HG03095 (cell line): ENCODE measurements around the gene HOXC10.

ENCODE experiments used
- ATAC-seq: cut with Tn5 transposase; IDR thresholded peaks from one replicate; pipeline ENCODE4 v1.9.1; 2021; ENCODE audit warnings: moderate library complexity; ENCODE audit not compliant: unreplicated experiment

HOXC10 gene

DNA sequence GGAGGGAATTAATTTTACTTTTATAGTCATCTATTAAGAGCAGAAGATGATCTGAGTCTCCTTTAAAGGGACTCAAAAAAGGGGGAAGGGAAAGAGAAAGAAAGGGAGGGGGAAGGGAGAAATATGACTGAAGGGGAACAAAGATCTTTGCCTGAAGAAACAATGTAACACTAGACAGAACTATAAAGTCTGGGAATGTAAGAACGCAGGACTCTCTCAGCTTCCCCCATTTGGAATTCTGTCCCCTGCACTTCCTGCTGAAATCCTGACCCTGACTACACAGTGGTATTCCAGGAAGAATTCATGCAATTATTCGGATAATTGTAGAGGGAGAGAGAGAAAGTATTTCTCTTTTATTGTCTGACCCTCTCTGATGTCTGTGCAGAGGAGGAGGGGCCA lies 20.6 kb upstream of the HOXC10 start:
- no peak for ATAC-seq

DNA sequence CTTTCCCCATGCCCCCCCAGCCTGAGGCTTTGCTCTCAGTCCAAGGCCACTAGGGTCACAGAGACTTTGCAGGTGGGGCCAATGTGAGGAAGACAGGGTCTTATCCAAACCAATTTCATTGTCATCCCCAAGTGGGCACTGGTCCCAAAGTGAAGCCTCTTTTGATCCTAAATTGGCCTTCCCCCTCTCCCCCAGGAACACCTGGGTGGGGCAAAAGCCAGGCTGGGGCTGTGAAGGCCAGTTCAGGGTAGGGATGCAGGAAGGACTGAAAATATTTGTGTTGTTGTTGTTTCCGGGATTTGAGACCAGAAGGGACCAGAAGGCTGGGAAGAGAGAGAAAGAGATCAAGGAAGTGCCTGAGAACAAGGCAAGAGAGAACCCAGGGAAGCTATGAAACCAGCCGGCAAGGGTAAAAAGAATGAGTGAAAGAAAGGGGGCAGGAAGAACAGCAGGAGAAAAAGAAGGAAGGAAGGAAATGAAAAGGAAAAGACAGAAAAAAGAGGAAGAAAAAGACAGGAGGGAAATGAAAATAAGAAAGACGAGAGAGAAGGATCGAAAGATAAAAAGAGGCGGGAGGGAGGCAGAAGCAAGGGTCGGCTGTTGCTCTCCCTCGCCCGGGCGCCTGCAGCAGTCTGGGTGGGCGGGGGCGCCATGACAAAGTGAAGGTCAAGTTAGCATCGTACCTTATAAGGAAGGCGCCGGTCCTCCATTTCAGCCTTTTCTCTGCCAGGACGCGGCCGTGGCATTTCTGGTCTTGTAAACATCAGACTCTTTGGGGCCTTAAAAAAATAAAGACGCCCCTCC lies 19.5 kb upstream of the HOXC10 start:
- no peak for ATAC-seq

DNA sequence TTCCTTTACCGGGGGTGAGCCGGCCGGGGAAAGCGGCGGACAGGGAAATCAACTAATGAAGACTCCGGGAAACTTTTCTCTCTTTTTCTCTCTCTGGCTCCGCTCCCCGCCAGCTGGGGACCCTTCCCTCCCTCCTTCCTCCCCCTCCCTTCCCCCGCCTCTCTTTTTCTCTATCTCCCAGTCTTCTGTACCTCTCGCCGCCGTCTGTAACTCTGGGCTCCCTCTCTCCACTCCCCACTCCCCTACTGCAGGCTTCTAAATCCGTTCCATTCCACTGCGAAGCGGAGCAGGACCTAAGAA lies 18.9 kb upstream of the HOXC10 start:
- ATAC-seq, result no peak

DNA sequence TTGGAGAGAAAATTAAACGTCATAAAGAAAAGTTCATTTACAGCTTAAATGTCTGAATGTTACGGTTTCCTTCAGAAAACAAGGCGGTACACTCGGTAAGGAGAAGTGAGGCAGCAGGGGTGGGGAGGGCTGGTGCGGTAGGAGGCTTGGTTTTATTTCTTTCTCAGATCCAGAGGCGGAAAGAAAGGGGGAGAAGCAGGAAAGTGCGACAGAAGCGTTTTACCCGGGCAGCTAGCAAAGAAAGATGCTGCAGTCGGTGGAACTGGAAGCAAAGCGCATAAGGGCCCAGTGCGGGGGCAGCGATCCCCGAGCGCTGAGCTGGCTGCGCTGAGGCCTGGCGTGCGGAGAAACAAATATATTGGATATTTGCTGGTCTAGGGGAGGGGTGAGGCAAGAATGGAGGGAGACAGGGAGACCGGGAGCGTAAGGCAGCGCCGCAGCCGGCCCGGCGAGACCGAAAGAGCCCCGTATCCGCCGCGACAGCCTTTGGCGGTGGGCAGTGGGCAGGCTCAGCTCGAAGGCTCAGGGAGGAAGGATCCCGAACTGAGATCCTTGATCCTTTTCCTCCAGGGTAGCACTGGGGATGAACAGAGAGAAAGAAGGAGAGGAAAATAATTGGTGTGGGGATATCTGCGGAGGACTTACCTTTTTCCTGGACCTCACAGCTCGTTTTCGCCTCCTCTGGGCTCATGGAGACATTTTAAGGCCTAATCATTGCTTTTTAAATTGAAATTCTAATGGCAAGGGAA lies 18.4 kb upstream of the HOXC10 start:
- no peak for ATAC-seq

DNA sequence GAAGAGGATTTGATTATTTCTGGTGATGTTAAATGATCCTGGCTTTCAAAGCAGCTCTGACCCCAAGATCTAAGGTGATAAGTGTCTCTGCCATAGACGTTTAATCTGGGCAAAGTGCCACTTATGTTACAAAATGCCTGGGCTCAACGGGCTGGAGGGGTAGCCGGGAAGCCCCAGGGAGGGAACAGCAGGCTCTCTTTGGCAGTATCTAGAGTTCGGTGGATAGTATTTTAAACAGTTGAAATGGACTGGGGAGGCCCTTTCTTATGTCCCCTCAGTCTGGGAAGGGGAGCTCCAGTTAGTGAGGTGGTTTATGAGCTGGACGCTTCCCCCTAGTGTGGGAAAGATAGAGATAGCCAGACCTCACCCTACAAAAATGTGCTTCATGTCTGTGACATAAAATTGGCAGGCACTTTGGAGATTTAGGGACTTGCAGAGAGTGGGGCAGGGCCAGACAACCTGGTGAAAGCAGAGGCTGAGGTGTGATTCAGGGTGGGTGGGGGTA lies 17.5 kb upstream of the HOXC10 start:
- no peak for ATAC-seq

DNA sequence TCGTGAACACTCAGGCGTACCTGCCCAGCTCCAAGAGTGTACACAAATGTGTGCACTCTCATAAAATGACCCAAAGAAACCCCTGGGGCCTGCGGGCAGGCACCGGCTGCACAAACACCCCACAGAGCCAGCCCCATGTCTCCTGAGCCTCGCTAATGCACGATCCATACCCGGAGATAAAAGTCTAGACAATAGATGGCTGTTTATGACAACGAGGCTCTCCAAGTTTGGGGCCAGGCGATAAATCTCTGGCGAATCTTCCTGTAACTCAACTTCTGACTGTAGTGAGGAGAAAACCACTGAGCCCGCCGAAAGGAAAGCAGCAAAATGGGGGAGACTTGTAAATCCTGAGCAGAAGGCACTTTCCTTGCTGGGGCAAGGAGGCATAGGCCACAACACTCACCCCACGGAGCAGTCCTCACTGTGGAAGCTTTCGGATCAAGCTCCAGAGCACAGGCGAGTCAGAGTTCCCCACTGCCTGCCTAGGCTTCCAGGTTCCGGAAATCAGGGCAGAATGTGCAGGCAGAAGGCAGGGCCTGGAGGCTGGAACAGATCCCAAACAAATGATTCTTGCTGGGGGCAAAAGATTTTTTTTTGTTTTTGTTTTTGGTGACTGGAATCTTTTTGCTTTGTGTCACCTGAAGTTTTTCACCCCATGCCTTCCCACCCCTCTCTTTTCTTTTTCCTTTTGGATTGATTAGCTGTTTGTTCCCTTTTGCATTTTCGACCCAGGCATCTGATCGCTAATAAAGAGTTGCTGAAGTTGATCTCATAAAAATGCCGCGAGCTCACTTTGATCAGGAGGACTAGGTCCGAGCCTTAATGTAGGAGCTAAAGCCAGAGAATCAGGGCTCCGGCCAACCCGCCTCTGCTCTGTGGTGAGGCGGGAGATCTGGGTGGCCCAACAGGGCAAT lies 16.5 kb upstream of the HOXC10 start:
- no peak for ATAC-seq

DNA sequence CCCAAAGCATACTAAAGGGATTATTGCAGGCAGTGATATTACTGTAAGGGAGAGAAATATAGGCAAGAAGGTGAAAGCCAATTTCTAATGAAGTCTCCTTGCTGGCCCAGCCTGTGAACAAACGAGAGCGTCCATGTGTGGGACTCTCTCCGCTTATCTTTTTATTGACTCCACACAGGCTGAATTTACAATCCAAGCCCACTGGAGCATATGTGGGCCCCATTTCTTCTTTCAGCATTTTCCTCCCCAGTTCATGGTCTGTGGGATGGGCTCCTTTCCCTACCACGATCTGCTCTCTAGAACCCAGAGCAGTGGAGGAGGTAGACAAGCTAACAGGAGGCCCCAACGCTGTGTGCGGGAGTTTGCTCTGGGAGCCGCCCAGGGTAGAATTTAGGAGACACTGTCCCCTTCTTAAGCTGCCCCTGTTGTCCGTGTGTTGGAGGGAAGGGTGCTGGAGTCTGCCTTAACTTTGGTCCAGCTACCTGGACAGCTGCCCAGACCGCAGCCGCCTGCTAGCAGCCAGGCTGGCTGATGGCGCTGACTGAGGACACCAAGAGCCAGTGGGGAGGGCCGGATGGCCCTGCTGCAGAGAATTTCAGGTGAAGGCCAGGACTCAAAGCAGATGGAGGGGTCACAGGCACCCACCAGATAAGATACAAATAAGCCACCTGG lies 15.2 kb upstream of the HOXC10 start:
- ATAC-seq, result no peak

DNA sequence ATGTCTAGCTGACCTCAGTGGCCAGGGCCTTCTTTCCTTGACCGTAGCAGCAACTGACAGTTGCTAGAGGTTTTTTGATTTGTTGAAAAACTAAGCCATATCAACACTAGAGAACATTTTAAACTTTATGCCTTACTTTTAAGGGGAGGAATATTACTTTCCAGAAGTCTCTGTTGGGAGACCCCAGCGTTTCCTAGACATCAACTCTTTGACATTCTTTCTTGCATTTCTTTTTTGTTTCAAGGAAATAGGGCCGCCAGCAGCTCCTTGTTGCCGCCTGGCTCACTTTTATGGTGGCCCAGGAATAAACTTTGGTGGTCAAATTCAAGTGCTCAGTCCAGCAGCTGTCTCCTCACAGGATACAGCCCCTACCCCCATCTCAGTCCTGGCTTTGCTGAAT lies 14.5 kb upstream of the HOXC10 start:
- no peak for ATAC-seq

DNA sequence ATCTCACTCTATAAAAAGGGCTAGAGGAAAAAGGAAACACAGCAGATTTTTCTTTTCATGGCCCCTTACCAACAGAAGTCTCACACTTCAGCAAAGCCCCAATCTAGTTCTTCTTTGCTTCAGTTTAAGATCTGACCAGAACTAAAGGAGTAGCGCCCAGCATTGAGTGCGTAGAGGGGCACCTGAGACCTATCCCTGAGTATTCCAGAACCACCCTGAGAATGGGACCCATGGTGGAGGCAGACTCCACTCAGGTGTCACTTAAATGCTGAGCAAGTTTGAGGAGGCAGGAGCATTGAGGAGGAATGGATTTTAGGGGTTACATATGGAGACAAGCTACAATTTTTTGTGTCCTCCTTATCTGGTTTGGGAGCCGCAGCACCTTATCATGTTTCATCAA lies 13.8 kb upstream of the HOXC10 start:
- ATAC-seq, result no peak

DNA sequence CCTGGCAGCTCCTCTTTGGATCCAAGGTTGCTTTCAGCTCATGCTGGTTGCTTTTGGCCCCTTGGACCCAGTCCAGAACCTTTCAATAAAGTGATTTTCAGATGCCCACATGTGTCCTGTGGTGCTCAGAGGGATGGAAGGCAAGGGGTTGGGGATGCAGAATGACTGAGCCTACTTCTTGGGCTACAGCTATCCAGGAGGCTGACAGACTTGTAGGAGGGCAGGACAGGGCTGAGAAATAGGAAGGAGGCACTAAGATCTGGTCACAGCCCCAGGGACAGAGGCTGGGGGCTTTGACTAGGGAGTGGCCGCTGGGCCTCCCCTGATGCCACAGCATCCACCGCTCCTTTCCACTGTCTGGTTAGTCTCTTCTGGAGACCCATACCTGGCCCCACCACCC lies 13.3 kb upstream of the HOXC10 start:
- ATAC-seq, result no peak

DNA sequence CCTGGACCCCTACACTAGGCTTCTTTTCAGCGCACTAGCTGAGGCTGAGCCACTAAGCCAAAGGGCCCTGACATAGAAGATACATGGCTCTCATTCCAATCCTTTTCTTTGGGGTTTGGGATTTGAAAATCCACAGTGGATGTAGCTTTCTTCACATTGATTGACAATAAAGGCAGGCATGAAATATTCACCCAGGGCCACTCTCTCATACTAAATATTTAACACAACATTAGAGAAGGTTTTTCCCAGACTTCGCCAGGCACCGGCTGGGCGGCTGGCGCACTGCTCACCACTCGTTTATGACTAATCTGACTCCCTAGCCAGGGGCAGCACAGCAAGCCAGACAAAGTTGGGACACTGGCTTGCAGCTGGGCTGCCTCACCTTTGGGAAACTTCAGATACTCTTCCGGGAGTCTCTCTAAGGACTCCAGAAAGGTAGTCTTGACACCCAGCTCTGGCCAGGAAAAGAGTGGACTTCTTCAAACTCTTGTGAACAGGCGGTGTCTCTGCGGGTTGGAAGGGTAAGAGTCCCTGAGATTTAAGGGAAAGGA lies 12.7 kb upstream of the HOXC10 start:
- no peak for ATAC-seq

DNA sequence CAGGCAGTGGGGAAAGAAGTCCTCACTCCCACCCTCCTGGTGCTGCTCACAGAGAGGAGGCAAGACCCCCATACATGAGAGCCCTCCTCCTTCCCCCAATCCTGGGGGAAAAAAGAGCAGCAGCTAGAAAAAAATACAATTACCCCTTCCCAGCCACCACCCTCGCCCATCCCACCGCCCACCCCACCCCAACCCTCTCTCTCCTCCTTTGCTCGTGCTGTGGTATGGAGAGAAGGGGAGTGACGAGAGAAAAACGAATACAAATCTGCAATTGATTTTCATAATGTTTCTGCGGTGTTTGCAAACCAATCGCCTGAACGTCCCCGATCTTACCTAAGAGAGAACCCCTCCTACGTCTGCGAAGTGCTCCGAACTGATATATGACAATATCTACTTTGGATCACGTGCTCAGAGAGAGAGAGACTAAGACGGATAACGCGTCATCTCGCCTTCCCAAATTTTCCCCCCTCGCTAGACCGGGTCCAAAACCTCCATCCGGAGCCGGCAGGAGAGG lies 12.2 kb upstream of the HOXC10 start, which contains the start of gene HOXC11:
HOXC11 (plus strand) TSS at position 405 of the 514 bp plus-strand sequence. CDS start 116 bp downstream, outside the sequence.
- no peak for ATAC-seq

DNA sequence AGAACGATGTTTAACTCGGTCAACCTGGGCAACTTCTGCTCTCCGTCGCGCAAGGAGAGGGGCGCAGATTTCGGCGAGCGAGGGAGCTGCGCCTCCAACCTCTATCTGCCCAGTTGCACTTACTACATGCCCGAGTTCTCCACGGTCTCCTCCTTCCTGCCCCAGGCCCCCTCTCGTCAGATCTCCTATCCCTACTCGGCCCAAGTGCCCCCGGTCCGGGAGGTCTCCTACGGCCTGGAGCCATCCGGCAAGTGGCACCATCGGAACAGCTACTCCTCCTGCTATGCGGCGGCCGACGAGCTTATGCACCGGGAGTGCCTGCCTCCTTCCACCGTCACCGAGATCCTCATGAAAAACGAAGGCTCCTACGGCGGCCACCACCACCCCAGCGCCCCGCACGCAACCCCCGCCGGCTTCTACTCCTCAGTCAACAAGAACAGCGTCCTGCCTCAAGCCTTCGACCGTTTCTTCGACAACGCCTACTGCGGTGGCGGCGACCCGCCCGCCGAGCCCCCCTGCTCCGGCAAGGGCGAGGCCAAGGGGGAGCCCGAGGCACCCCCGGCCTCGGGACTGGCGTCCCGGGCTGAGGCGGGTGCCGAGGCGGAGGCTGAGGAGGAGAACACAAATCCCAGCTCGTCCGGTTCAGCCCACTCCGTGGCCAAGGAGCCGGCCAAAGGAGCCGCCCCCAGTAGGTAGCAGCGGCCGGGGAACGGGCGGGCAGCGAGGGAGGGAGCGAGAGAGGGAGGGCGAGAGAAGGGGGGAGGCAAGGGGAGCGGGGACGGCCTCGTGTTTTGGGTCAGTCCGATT lies 11.5 kb upstream of the HOXC10 start:
- ATAC-seq, result no peak

DNA sequence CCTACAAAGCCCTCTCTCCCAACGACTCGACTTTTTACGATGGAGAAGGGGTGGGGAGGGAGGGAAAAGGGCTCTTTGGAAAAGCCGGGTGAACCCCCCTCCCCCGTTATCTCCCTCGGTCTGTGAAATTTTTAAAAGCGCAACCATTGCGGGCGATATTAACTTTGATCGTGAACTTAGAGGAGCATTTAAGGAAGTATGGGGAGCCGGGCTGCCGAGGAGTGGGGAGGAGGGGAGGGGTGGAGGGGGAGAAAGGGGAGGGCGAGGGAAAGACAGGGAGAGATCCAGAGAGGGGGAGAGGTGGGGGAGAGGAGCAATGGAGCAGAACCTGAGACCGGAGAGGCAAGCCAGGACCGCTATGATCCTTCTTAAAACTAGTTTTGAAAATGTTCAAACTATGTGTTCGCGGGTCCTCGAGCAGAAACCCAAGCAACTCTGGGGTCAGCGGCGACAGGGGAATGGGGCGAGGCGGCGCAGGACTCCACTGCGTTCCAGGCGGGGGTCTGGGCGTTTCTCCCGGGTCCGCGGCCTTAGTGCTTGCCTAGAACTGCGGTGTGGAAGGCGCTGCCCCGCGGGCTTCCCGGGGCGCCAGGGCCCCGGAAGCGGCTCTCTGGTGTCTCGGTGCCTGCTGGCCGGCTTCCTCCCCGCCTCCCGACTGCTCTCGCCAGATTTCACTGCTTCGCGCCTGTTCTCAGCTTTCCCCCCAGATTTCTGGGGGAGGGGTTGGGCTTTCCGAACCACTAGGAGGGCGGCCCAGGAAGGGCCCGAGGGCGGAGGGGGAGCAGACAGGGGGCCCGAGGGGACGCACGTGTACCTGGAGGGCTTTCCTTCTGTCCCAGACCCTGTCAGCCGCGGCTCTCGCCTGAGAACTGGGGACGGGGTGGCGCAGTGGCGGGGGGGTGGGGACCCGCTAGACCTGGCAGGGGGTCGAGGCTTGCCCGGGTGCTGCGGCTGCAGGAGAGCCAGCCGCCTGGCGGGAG lies 10.6 kb upstream of the HOXC10 start, which contains the start of gene HOTAIR:
HOTAIR (minus strand) TSS at position 871 of the 980 bp plus-strand sequence.
- no peak for ATAC-seq

DNA sequence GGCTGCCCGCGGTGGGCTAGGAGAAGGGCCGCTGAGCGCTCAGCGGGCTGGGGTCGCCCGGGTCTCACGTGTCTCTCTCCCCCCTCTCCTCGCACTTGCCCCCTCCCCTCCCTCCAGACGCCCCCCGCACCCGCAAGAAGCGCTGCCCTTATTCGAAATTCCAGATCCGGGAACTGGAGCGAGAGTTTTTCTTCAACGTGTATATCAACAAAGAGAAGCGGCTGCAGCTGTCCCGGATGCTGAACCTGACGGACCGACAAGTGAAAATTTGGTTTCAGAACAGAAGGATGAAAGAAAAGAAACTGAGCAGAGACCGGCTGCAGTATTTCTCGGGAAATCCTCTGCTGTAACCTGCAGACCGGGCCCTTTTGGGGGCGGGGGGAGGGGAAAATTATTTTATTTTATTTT lies 9.9 kb upstream of the HOXC10 start:
- no peak for ATAC-seq

DNA sequence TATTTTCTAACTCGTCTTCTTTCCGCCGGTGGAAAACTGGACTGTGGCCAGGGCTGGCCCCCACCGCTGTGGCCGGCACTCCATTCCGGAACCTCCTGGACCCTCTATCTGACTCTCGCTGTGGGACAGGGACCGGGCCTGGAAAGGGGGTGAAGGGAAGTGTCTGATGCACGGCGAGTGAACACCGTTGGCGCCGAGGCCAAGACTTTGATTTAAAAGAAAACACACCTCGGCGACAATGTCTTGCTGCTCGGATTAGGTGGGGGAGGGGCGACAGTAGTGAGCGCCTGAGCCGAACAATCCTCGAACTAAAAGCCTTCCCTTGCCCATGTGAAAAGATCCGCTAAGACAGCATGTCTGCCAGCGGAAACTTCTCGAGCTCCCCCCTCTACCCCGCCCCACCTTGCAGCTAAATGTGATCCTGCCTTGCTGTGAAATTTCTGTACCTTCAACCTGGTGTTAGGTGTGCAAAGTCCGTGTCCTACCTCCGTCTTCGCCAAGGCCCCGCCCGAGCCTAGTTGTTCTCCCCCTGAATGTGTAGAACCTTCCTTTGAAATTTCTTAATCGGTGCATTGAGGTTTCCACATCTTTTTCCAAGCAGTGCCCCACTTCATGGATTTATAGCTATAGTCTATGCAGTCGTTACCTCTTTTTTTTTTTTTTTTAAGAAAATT lies 9.3 kb upstream of the HOXC10 start:
- no peak for ATAC-seq

DNA sequence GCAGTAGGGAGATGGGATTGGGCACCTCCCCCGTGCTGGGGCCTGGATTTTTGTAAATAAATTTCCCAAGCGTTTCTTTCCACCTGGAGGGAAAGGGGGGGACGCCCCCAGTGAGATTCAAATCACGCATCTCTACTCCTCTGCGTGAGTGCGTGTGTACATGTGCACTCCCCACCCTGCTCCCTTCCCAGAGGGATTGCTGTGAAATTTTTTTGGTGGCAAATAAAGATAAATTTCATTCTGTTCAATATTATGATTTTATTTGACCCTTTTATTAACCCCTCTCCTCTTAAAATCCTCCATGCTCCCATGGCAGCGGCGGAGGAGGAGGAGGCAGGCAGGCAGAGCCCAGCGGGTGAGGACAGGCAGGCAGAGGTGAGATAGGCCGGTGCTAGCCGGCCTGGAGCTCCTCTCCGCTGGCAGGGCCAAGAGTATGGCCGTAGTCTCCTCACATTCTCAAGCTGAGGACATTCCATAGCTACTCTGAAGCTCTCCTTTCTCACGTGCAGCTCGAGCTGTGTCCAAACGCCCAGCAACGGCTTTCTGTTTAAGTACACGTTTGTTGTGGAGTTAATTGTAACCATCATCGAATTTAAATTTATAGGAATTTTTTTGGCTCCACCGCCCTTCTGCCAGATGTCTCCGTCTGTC lies 8.6 kb upstream of the HOXC10 start:
- ATAC-seq, result no peak
